WTC11 (cell line): Measurements from ENCODE around the gene TMEM72. TPM values are rescaled to one million over a fixed set of nuclear protein-coding genes. Genes with fewer than 3 reads are reported as not detected.
A peak's percentile ranks its signal among the peaks of the same experiment; 100 is the strongest.

Experiments used
- ATAC-seq: fragments of 200-7000 bp; cut with Tn5 transposase; 2 replicates; pipeline ENCODE4 v1.10.0; 2021; ENCODE audit warnings: mild to moderate bottlenecking, moderate library complexity
- Bru-seq: library from RNA; stranded (reverse); fragments of 400-500 nt; gene quantifications from one replicate; lab custom pipeline; 2021; lab: Mats Ljungman, UMichigan
- CTCF ChIA-PET: fragments of 300-600 bp; sonication (Branson Sonifier 250); formaldehyde crosslinking; loops from one replicate; lab custom pipeline; 2021; ENCODE audit warnings: antibody characterized with exemption; lab: Charles Lee
- POLR2A ChIA-PET: fragments of 350-600 bp; sonication (Branson Sonifier 250); formaldehyde crosslinking; loops from one replicate; lab custom pipeline; 2021; ENCODE audit warnings: antibody characterized with exemption; lab: Charles Lee
- DNase-seq: peaks from one replicate; pipeline ENCODE4 v3.0.0; 2021; ENCODE audit warnings: low spot score
- H3K27ac Mint-ChIP-seq: 2 replicates; pipeline ENCODE4 v1.8.0; 2021; ENCODE audit warnings: mixed read lengths
- H3K27me3 Mint-ChIP-seq: 2 replicates; pipeline ENCODE4 v1.8.0; 2021; ENCODE audit warnings: low read depth, mild to moderate bottlenecking, moderate library complexity, mixed read lengths
- H3K36me3 Mint-ChIP-seq: 2 replicates; pipeline ENCODE4 v1.8.0; 2021; ENCODE audit warnings: mixed read lengths
- H3K4me1 Mint-ChIP-seq: 2 replicates; pipeline ENCODE4 v1.8.0; 2022; ENCODE audit warnings: mixed read lengths
- H3K4me3 Mint-ChIP-seq: 2 replicates; pipeline ENCODE4 v1.8.0; 2021; ENCODE audit warnings: mild to moderate bottlenecking, moderate library complexity, mixed read lengths
- H3K9me3 Mint-ChIP-seq: 2 replicates; pipeline ENCODE4 v1.8.0; 2021; ENCODE audit warnings: mixed read lengths
- ELF4 ChIP-seq: sonication (generic); formaldehyde crosslinking; IDR thresholded peaks from 2 replicates; pipeline ENCODE4 v1.8.1; 2022; ENCODE audit warnings: low read depth, mild to moderate bottlenecking, moderate library complexity, missing genetic modification reagents
- JUN ChIP-seq: sonication (generic); formaldehyde crosslinking; IDR thresholded peaks from 2 replicates; pipeline ENCODE4 v1.8.0; 2023; ENCODE audit warnings: mild to moderate bottlenecking, missing genetic modification reagents
- MXD4 ChIP-seq: fragments of 250-450 bp; sonication (Bioruptor Pico); IDR thresholded peaks from 2 replicates; pipeline ENCODE4 v1.8.0; 2021; ENCODE audit warnings: mild to moderate bottlenecking, moderate library complexity, borderline replicate concordance
- MYBL2 ChIP-seq: sonication (generic); formaldehyde crosslinking; IDR thresholded peaks from 2 replicates; pipeline ENCODE4 v1.8.1; 2023; ENCODE audit warnings: mild to moderate bottlenecking, moderate library complexity, missing genetic modification reagents
- NFE2L1 ChIP-seq: sonication (generic); formaldehyde crosslinking; IDR thresholded peaks from 2 replicates; pipeline ENCODE4 v1.8.1; 2023; ENCODE audit warnings: missing genetic modification reagents
- NR2C2 ChIP-seq: sonication (generic); formaldehyde crosslinking; IDR thresholded peaks from 2 replicates; pipeline ENCODE4 v1.8.0; 2022; ENCODE audit warnings: mild to moderate bottlenecking, missing genetic modification reagents
- RELA ChIP-seq: sonication (generic); formaldehyde crosslinking; IDR thresholded peaks from 2 replicates; pipeline ENCODE4 v1.8.1; 2022; ENCODE audit warnings: missing genetic modification reagents, mild to moderate bottlenecking, borderline replicate concordance
- TCF7 ChIP-seq: sonication (generic); formaldehyde crosslinking; IDR thresholded peaks from 2 replicates; pipeline ENCODE4 v1.8.0; 2022; ENCODE audit warnings: mild to moderate bottlenecking, low read depth, missing genetic modification reagents, moderate library complexity
- TEAD4 ChIP-seq: sonication (generic); formaldehyde crosslinking; IDR thresholded peaks from 2 replicates; pipeline ENCODE4 v1.8.0; 2022; ENCODE audit warnings: mild to moderate bottlenecking, missing genetic modification reagents
- ZNF263 ChIP-seq: sonication (generic); formaldehyde crosslinking; IDR thresholded peaks from 2 replicates; pipeline ENCODE4 v1.8.1; 2022; ENCODE audit warnings: low read depth, mild to moderate bottlenecking, moderate library complexity, missing genetic modification reagents
- long read RNA-seq, 3 experiments: library from RNA in 1 of 3; library from capped mRNA in 1 of 3; library from polyadenylated mRNA in 1 of 3; unstranded in 2 of 3; stranded (forward) in 1 of 3; transcript quantifications; one replicate each; pipeline ENCODE4 v2.0.0, GENCODE V29; 2021
- total RNA-seq: library from RNA; stranded (reverse); gene quantifications from 3 replicates; pipeline ENCODE4 v1.2.3, GENCODE V29; 2021
- TF ChIP-seq, protein P1 (sequence below): sonication (generic); formaldehyde crosslinking; IDR thresholded peaks from 2 replicates; pipeline ENCODE4 v1.8.0; 2022; ENCODE audit warnings: mild to moderate bottlenecking, missing genetic modification reagents
- TF ChIP-seq, protein P2 (sequence below): sonication (generic); formaldehyde crosslinking; IDR thresholded peaks from 2 replicates; pipeline ENCODE4 v1.8.0; 2022; ENCODE audit warnings: mild to moderate bottlenecking, missing genetic modification reagents
- TF ChIP-seq, protein P3 (sequence below): sonication (generic); formaldehyde crosslinking; IDR thresholded peaks from 2 replicates; pipeline ENCODE4 v1.8.1; 2022; ENCODE audit warnings: mild to moderate bottlenecking, moderate library complexity, missing genetic modification reagents
- TF ChIP-seq, protein P4 (sequence below): sonication (generic); formaldehyde crosslinking; IDR thresholded peaks from 2 replicates; pipeline ENCODE4 v1.8.0; 2022; ENCODE audit warnings: missing genetic modification reagents
- TF ChIP-seq, protein P5 (sequence below): fragments of 250-450 bp; sonication (Bioruptor Pico); IDR thresholded peaks from 2 replicates; pipeline ENCODE4 v2.1.2; 2022; ENCODE audit warnings: mild to moderate bottlenecking, moderate library complexity
- TF ChIP-seq, protein P6 (sequence below): sonication (generic); formaldehyde crosslinking; IDR thresholded peaks from 2 replicates; pipeline ENCODE4 v1.8.1; 2023; ENCODE audit warnings: mild to moderate bottlenecking, missing genetic modification reagents, moderate library complexity

Gene TMEM72
- 0.11 TPM in 1 of 3 replicates, not detected in the others for total RNA-seq
- Bru-seq, nascent RNA, result percentile 12 among the genes with signal in this experiment
- long read RNA-seq, experiment 1, result 0 reads
- long read RNA-seq, experiment 2, result 0 reads
- long read RNA-seq, experiment 3, result 0 reads

DNA sequence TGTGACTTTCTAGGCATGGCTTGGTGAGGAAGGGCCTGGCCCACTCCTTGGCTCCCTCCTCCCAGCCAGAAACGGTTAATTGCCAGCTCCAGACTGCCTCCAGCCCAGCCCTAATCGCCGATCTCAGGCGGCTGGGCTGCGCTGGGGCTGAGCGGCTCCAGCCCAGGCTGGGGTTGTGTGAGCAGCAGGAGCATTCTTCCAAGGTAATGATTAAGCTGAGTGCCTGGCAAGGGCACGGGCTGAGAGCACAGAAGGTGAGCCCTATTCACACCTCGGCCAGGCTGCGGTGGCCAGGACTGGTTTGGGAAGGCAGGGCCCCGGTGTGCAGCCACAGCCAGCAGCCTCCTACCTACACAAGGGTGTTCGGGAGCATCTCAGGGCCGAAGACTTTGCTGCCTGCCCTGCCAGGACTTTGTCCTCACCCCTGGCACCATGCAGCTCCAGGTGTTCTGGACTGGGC is at the start of gene TMEM72:
Gene TMEM72, plus strand, starts transcription at position 257 of the 460 bp plus-strand sequence. Its CDS starts 176 bp downstream, at position 433.
- Mint-ChIP-seq H3K4me3 (no peak within 1 kb of the TSS), H3K27me3 (no peaks in the 10 kb centered on the region; the same call in 1 of the 2 replicates), H3K4me1 (peaks cover 46% of the 10 kb centered on the region), H3K27ac (no peak within 1 kb of the TSS), H3K36me3 (no peaks in the 10 kb centered on the region), H3K9me3 (no peaks in the 10 kb centered on the region)
- CTCF ChIA-PET, result interaction anchor here (1.4 to 4.3 kb wide), 5 partner anchors 14 to 79 kb away, joined by 4 to 25 read pairs (median 8); no protein-coding TSS in a partner anchor
- DNase-seq (peak; percentile 54), ATAC-seq (peak; percentile 92)
- POLR2A ChIA-PET, result no interaction called here
- no peak for TF ChIP-seq RELA
- TF ChIP-seq MXD4 (CRISPR knock-in tag), result no peak
- no peak for TF ChIP-seq JUN (CRISPR knock-in tag)
- TF ChIP-seq, protein P1, sequence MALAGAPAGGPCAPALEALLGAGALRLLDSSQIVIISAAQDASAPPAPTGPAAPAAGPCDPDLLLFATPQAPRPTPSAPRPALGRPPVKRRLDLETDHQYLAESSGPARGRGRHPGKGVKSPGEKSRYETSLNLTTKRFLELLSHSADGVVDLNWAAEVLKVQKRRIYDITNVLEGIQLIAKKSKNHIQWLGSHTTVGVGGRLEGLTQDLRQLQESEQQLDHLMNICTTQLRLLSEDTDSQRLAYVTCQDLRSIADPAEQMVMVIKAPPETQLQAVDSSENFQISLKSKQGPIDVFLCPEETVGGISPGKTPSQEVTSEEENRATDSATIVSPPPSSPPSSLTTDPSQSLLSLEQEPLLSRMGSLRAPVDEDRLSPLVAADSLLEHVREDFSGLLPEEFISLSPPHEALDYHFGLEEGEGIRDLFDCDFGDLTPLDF (CRISPR knock-in tag), result no peak
- no peak for TF ChIP-seq ZNF263 (CRISPR knock-in tag)
- TF ChIP-seq, protein P2, sequence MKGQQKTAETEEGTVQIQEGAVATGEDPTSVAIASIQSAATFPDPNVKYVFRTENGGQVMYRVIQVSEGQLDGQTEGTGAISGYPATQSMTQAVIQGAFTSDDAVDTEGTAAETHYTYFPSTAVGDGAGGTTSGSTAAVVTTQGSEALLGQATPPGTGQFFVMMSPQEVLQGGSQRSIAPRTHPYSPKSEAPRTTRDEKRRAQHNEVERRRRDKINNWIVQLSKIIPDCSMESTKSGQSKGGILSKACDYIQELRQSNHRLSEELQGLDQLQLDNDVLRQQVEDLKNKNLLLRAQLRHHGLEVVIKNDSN, result no peak
- TF ChIP-seq, protein P3, sequence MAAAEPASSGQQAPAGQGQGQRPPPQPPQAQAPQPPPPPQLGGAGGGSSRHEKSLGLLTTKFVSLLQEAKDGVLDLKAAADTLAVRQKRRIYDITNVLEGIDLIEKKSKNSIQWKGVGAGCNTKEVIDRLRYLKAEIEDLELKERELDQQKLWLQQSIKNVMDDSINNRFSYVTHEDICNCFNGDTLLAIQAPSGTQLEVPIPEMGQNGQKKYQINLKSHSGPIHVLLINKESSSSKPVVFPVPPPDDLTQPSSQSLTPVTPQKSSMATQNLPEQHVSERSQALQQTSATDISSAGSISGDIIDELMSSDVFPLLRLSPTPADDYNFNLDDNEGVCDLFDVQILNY (CRISPR knock-in tag), result no peak
- TF ChIP-seq, protein P4, sequence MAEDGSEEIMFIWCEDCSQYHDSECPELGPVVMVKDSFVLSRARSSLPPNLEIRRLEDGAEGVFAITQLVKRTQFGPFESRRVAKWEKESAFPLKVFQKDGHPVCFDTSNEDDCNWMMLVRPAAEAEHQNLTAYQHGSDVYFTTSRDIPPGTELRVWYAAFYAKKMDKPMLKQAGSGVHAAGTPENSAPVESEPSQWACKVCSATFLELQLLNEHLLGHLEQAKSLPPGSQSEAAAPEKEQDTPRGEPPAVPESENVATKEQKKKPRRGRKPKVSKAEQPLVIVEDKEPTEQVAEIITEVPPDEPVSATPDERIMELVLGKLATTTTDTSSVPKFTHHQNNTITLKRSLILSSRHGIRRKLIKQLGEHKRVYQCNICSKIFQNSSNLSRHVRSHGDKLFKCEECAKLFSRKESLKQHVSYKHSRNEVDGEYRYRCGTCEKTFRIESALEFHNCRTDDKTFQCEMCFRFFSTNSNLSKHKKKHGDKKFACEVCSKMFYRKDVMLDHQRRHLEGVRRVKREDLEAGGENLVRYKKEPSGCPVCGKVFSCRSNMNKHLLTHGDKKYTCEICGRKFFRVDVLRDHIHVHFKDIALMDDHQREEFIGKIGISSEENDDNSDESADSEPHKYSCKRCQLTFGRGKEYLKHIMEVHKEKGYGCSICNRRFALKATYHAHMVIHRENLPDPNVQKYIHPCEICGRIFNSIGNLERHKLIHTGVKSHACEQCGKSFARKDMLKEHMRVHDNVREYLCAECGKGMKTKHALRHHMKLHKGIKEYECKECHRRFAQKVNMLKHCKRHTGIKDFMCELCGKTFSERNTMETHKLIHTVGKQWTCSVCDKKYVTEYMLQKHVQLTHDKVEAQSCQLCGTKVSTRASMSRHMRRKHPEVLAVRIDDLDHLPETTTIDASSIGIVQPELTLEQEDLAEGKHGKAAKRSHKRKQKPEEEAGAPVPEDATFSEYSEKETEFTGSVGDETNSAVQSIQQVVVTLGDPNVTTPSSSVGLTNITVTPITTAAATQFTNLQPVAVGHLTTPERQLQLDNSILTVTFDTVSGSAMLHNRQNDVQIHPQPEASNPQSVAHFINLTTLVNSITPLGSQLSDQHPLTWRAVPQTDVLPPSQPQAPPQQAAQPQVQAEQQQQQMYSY (CRISPR knock-in tag), result 0 out of 2 replicates have a peak, but pooled peaks have one; percentile 43

DNA sequence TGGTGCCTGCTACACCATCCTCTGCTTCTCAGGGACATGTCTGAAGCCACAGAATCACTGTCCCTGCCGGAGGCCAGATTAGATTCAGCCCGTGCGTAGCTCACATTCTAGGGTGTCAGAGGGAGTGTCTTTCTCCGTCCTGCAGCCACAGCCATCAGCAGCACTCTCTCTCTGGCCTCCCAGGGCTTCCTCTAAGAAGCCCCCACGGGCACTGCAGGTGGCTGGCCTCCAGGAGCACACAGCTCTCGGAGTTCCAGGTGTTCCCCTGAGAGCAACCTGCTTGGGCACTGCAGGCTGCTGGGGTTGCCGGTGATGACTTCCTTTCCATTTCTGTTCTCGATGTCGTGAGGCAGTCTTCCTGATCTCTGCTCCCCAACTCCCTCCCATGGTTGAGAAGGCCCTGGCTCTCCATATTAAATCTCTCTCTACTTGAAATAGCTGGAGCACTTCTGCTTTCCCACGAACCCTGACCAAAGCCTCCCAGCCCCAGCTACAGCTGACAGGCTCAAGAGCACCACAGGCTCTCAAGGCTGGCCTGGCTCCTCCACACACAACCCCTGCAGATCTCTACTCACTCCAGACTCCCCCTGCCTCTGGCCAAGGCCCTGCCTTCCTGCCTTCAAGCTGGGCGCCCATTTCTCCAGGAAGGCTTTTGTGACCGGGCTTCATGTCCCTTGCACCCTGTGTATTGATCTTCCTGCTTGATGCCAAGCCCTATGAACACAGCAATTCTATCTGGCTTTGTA is 49.0 kb upstream of the TMEM72 start:
- Mint-ChIP-seq H3K27ac (no peak overlapping the region), H3K4me1 (peaks cover 41% of the 10 kb centered on the region), H3K27me3 (peaks cover 61% of the 10 kb centered on the region), H3K4me3 (no peak overlapping the region), H3K36me3 (no peaks in the 10 kb centered on the region), H3K9me3 (no peaks in the 10 kb centered on the region)
- ChIA-PET CTCF (interaction anchor here (0.9 to 4.8 kb wide), 10 partner anchors 8 to 1173 kb away, joined by 3 to 54 read pairs (median 6); no protein-coding TSS in a partner anchor), POLR2A (no interaction called here)
- ATAC-seq (no peak), DNase-seq (no peak)
- TF ChIP-seq, protein P5, sequence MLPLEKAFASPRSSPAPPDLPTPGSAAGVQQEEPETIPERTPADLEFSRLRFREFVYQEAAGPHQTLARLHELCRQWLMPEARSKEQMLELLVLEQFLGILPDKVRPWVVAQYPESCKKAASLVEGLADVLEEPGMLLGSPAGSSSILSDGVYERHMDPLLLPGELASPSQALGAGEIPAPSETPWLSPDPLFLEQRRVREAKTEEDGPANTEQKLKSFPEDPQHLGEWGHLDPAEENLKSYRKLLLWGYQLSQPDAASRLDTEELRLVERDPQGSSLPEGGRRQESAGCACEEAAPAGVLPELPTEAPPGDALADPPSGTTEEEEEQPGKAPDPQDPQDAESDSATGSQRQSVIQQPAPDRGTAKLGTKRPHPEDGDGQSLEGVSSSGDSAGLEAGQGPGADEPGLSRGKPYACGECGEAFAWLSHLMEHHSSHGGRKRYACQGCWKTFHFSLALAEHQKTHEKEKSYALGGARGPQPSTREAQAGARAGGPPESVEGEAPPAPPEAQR, result no peak
- TF ChIP-seq TCF7 (CRISPR knock-in tag) (no peak), MYBL2 (CRISPR knock-in tag) (no peak), ELF4 (CRISPR knock-in tag) (no peak), NR2C2 (CRISPR knock-in tag) (no peak), TEAD4 (CRISPR knock-in tag) (no peak), NFE2L1 (CRISPR knock-in tag) (no peak)
- TF ChIP-seq, protein P1 (CRISPR knock-in tag), result no peak
- TF ChIP-seq, protein P6, sequence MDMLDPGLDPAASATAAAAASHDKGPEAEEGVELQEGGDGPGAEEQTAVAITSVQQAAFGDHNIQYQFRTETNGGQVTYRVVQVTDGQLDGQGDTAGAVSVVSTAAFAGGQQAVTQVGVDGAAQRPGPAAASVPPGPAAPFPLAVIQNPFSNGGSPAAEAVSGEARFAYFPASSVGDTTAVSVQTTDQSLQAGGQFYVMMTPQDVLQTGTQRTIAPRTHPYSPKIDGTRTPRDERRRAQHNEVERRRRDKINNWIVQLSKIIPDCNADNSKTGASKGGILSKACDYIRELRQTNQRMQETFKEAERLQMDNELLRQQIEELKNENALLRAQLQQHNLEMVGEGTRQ (CRISPR knock-in tag), result no peak
